Hepatocyte (in vitro differentiated cells): ENCODE results near the gene LIMA1.

ENCODE experiments used
- EZH2 ChIP-seq: fragments of 200-600 bp; sonication (generic); IDR thresholded peaks from 2 replicates; pipeline ENCODE4 v1.6.1; 2016; ENCODE audit warnings: antibody characterized with exemption, mild to moderate bottlenecking, borderline replicate concordance
- EZH2phosphoT487 ChIP-seq: fragments of 200-600 bp; sonication (generic); IDR thresholded peaks from one replicate; pipeline ENCODE4 v1.6.1; 2018; ENCODE audit warnings: antibody characterized with exemption, mild to moderate bottlenecking, low read depth, moderate library complexity; ENCODE audit not compliant: unreplicated experiment, severe bottlenecking
- TF ChIP-seq, protein P1 (sequence below): fragments of 200-600 bp; sonication (generic); IDR thresholded peaks from 2 replicates; pipeline ENCODE4 v1.5.1; 2016; ENCODE audit warnings: antibody characterized with exemption, mild to moderate bottlenecking; ENCODE audit not compliant: poor library complexity

DNA sequence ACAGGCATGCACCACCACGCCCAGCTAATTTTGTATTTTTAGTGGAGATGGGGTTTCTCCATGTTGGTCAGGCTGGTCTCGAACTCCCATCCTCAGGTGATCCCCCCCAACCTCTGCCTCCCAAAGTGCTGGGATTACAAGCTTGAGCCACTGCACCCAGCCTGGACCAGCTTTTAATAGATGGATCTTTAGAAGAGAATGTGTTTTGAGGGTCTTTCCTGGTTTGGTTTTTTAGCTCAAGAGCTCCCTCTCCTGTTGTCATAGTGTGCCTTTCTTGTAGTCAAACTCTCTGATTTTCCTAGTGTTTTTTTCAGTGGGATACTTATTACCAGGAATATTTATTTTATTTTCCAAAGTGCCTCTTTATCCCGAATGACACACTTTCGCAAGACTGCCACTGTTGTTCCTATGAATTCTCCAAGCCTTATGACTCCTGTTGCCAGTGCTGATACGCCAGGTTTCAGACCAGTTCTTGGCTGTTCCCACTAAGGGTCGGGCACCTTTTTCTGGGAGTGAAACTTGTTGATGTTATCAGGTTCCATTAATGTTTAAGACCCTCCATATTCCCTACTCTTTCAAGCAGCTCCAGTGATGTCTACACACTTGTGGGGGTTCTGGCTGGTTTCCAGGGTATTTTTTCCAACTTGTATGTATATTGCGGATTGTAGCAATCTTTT lies 31.5 kb upstream of the LIMA1 start:
- TF ChIP-seq, protein P1, sequence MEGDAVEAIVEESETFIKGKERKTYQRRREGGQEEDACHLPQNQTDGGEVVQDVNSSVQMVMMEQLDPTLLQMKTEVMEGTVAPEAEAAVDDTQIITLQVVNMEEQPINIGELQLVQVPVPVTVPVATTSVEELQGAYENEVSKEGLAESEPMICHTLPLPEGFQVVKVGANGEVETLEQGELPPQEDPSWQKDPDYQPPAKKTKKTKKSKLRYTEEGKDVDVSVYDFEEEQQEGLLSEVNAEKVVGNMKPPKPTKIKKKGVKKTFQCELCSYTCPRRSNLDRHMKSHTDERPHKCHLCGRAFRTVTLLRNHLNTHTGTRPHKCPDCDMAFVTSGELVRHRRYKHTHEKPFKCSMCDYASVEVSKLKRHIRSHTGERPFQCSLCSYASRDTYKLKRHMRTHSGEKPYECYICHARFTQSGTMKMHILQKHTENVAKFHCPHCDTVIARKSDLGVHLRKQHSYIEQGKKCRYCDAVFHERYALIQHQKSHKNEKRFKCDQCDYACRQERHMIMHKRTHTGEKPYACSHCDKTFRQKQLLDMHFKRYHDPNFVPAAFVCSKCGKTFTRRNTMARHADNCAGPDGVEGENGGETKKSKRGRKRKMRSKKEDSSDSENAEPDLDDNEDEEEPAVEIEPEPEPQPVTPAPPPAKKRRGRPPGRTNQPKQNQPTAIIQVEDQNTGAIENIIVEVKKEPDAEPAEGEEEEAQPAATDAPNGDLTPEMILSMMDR = peak; percentile 91
- TF ChIP-seq EZH2 (no peak), EZH2phosphoT487 (no peak)
